GM19372 (cell line): ENCODE measurements around the gene PGRMC2.

Experiments
- ATAC-seq: cut with Tn5 transposase; IDR thresholded peaks from one replicate; pipeline ENCODE4 v1.9.1; 2021; ENCODE audit warnings: mild to moderate bottlenecking, low read depth, moderate library complexity; ENCODE audit not compliant: unreplicated experiment

The PGRMC2 gene

DNA sequence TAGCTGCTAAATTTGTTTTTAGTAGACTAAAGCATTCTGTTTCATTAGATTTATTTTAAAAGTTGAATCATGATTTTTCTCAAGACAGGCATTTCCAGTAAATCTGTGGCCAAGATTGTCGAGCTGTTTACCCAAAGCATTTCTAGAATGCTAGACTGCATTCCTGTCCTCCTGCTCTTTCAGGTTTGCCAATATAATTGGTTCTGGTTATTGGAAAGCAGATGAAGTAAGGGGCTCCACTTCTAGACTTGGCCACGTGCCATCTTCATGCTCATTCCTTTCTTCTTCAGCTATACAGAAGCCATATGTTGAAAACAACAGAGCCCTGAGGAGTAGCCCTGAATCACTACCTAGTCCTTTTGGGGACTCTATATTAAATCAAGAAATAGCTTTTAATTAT lies 62.5 kb downstream of the PGRMC2 start:
- no peak for ATAC-seq

DNA sequence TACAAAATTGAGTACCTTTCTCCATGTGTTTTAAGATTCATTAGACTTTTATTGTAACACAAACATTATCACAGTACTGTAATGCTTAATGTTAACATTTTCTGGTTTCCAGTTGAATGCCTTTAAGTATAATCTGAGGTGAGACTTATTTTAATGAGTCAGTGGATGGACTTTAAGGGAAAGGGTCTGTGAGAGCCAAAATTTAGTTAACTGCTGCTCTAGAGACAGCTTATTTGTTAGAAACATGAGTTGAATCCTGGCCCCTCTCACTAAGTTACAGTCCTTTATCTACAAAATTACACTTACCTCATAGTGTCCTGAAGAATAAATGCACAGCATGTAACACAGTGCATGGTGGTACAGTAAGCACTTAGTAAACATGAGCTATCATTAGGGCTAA lies 66.0 kb downstream of the PGRMC2 start:
- ATAC-seq, result no peak

- ATAC-seq, result peak; percentile 89
These were observed 67.1 kb downstream of the PGRMC2 start for GRCh38 chr4:128220286-128221235.
